ENCODE results near the gene CMTR1. TPM values are rescaled to one million over a fixed set of nuclear protein-coding genes. Genes with fewer than 3 reads are reported as not detected.
"Not testable (repeated sequence)": the region's sequence is repeated elsewhere in the genome, so short reads cannot be mapped to it uniquely, and the experiment has no call there.

The CMTR1 gene
- total RNA-seq, 2 donors from 2014 or later, result 42.9 to 75.9 TPM

GRCh38 chr6:37492236-37492972 is 59.4 kb downstream of the CMTR1 start:
- ATAC-seq, result no peak
- peaks cover 21 to 39% of the 10 kb centered on the region in 2 donors for H3K36me3 Mint-ChIP-seq
- H3K27ac Mint-ChIP-seq, result peak overlapping the region; percentile 36 to 66
- DNase-seq (ENCODE audit: low spot score in 2 of 2), result no peak
- H3K9me3 Mint-ChIP-seq, result no peaks in the 10 kb centered on the region

- H3K36me3 Mint-ChIP-seq, result peaks cover 17 to 39% of the 10 kb centered on the region in 2 donors
- ATAC-seq (no peak), DNase-seq (ENCODE audit: low spot score in 2 of 2) (no peak)
- H3K9me3 Mint-ChIP-seq, result no peaks in the 10 kb centered on the region
- H3K27ac Mint-ChIP-seq, result peak overlapping the region; percentile 36 to 66
These were observed 60.1 kb downstream of the CMTR1 start for GRCh38 chr6:37492991-37493660.

GRCh38 chr6:37493661-37493995 is 60.6 kb downstream of the CMTR1 start:
- Mint-ChIP-seq H3K36me3 (peaks cover 12 to 34% of the 10 kb centered on the region in 2 donors), H3K27ac (peak overlapping the region; percentile 56 to 85), H3K9me3 (no peaks in the 10 kb centered on the region)
- ATAC-seq (no peak), DNase-seq (ENCODE audit: low spot score in 2 of 2) (no peak)

GRCh38 chr6:37495244-37495934 is 62.4 kb downstream of the CMTR1 start:
- Mint-ChIP-seq H3K9me3 (no peaks in the 10 kb centered on the region), H3K36me3 (peaks cover 20 to 44% of the 10 kb centered on the region in 2 donors), H3K27ac (peak overlapping the region; percentile 83 to 96)
- DNase-seq (ENCODE audit: low spot score in 2 of 2), result no peak
- ATAC-seq, result peak; percentile 53 to 75

GRCh38 chr6:37496951-37497885 is 64.2 kb downstream of the CMTR1 start:
- peak overlapping the region in 1 of 2 donors; percentile 50 for H3K27ac Mint-ChIP-seq
- peaks cover 25 to 57% of the 10 kb centered on the region in 2 donors for H3K36me3 Mint-ChIP-seq
- H3K9me3 Mint-ChIP-seq, result peaks cover 0 to 7% of the 10 kb centered on the region in 2 donors
- no peak for ATAC-seq
- no peak for DNase-seq (ENCODE audit: low spot score in 2 of 2)

- peaks cover 21 to 48% of the 10 kb centered on the region in 2 donors for H3K36me3 Mint-ChIP-seq
These were observed 66.6 kb downstream of the CMTR1 start, which contains the start of gene CCDC167 for GRCh38 chr6:37499433-37500293. TSS of gene CCDC167 (minus strand) at chr6:37499893. CDS start at chr6:37499863, 30 bp downstream.

GRCh38 chr6:37500294-37500608 is 67.2 kb downstream of the CMTR1 start:
- Mint-ChIP-seq H3K36me3 (peaks cover 21 to 48% of the 10 kb centered on the region in 2 donors), H3K9me3 (peaks cover 0 to 11% of the 10 kb centered on the region in 2 donors), H3K27ac (peak overlapping the region; percentile 93 to 99)
- DNase-seq (ENCODE audit: low spot score in 2 of 2) (no peak), ATAC-seq (no peak)

More at GRCh38 chr6:37499433-37500293, 66.6 kb downstream of the CMTR1 start, which contains the start of gene CCDC167:
- ATAC-seq (peak; percentile 77 to 79), DNase-seq (ENCODE audit: low spot score in 2 of 2) (peak; percentile 97)
- H3K27ac Mint-ChIP-seq, result peak within 1 kb of the TSS; percentile 93 to 99
- peaks cover 0 to 11% of the 10 kb centered on the region in 2 donors for H3K9me3 Mint-ChIP-seq

GRCh38 chr6:37500904-37501303 is 67.9 kb downstream of the CMTR1 start:
- H3K9me3 Mint-ChIP-seq, result peaks cover 0 to 11% of the 10 kb centered on the region in 2 donors
- not testable (repeated sequence) for ATAC-seq; DNase-seq (ENCODE audit: low spot score in 2 of 2)
- H3K27ac Mint-ChIP-seq, result peak overlapping the region in 1 of 2 donors; percentile 99
- peaks cover 21 to 44% of the 10 kb centered on the region in 2 donors for H3K36me3 Mint-ChIP-seq

- no peak for DNase-seq (ENCODE audit: low spot score in 2 of 2)
- H3K9me3 Mint-ChIP-seq, result peaks cover 0 to 11% of the 10 kb centered on the region in 2 donors
- H3K36me3 Mint-ChIP-seq, result peaks cover 21 to 40% of the 10 kb centered on the region in 2 donors
- H3K27ac Mint-ChIP-seq, result peak overlapping the region; percentile 86 to 87
- ATAC-seq, result no peak
These were observed 68.8 kb downstream of the CMTR1 start for GRCh38 chr6:37501632-37502491.

- peaks cover 0 to 11% of the 10 kb centered on the region in 2 donors for H3K9me3 Mint-ChIP-seq
- H3K36me3 Mint-ChIP-seq, result peaks cover 21 to 31% of the 10 kb centered on the region in 2 donors
- peak overlapping the region; percentile 86 to 87 for H3K27ac Mint-ChIP-seq
- DNase-seq (ENCODE audit: low spot score in 2 of 2) (no peak), ATAC-seq (peak; percentile 16 to 58)
These were observed 69.8 kb downstream of the CMTR1 start for GRCh38 chr6:37502703-37503291.

GRCh38 chr6:37503309-37503965 is 70.4 kb downstream of the CMTR1 start:
- peak overlapping the region; percentile 86 to 87 for H3K27ac Mint-ChIP-seq
- H3K36me3 Mint-ChIP-seq, result peaks cover 21 to 31% of the 10 kb centered on the region in 2 donors
- H3K9me3 Mint-ChIP-seq, result peaks cover 3 to 11% of the 10 kb centered on the region in 2 donors
- ATAC-seq (no peak), DNase-seq (ENCODE audit: low spot score in 2 of 2) (no peak)

GRCh38 chr6:37504024-37504423 is 71.0 kb downstream of the CMTR1 start:
- ATAC-seq (no peak), DNase-seq (ENCODE audit: low spot score in 2 of 2) (no peak)
- peak overlapping the region in 1 of 2 donors; percentile 86 for H3K27ac Mint-ChIP-seq
- peaks cover 18 to 28% of the 10 kb centered on the region in 2 donors for H3K36me3 Mint-ChIP-seq
- peaks cover 5 to 11% of the 10 kb centered on the region in 2 donors for H3K9me3 Mint-ChIP-seq

- Mint-ChIP-seq H3K9me3 (peaks cover 4 to 10% of the 10 kb centered on the region in 2 donors), H3K27ac (peak overlapping the region in 1 of 2 donors; percentile 29), H3K36me3 (peaks cover 8 to 9% of the 10 kb centered on the region in 2 donors)
- no peak for DNase-seq (ENCODE audit: low spot score in 2 of 2)
- ATAC-seq, result no peak
These were observed 73.5 kb downstream of the CMTR1 start for GRCh38 chr6:37506479-37506878.
